Measurements from ENCODE around the gene ESR2.

- TF ChIP-seq CTCF (IDR thresholded peaks at IDR 0.05; ENCODE audit: low read depth, low read length, missing input control) (no peak), GABPA (IDR thresholded peaks at IDR 0.05 in 1 of 2, conservative IDR thresholded peaks at IDR 0.05 in 1 of 2) (no peak), REST (IDR thresholded peaks at IDR 0.05) (no peak), JUND (IDR thresholded peaks at IDR 0.05) (no peak), RAD21 (IDR thresholded peaks at IDR 0.05) (no peak), ZBTB33 (IDR thresholded peaks at IDR 0.05) (no peak), SP1 (IDR thresholded peaks at IDR 0.05) (no peak), YY1 (IDR thresholded peaks at IDR 0.05) (no peak), ATF3 (IDR thresholded peaks at IDR 0.05) (no peak), EGR1 (IDR thresholded peaks at IDR 0.05; ENCODE audit: low read depth in 2 of 2) (no peak)
Observed at GRCh38 chr14:64038841-64039542, 255.2 kb downstream of the ESR2 start.

All from liver (tissue), 3 donors.